ENCODE data around the gene WDFY4.

DNA sequence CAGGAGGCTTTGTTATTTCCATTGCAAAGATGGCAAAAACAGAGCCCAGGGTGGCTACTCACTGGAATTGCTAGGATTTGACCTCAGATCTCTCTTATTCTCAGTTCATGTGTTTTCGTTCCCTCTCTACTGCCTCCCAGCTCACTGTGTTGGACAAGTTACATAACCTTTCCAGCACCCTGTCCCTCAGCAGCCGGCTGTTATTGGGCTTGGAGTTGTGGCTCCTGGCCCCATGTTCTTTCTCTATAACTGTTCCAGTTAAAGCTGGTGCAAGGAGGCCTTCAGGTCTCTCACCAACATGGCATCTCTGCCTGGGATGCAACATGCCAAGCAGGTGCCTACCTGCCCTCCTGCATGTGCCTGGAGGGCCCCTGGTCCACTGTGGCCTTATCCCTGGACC is 198.2 kb downstream of the WDFY4 start:
- no peak for TF ChIP-seq POLR2A (IDR thresholded peaks at IDR 0.05)
- TF ChIP-seq, protein P1, sequence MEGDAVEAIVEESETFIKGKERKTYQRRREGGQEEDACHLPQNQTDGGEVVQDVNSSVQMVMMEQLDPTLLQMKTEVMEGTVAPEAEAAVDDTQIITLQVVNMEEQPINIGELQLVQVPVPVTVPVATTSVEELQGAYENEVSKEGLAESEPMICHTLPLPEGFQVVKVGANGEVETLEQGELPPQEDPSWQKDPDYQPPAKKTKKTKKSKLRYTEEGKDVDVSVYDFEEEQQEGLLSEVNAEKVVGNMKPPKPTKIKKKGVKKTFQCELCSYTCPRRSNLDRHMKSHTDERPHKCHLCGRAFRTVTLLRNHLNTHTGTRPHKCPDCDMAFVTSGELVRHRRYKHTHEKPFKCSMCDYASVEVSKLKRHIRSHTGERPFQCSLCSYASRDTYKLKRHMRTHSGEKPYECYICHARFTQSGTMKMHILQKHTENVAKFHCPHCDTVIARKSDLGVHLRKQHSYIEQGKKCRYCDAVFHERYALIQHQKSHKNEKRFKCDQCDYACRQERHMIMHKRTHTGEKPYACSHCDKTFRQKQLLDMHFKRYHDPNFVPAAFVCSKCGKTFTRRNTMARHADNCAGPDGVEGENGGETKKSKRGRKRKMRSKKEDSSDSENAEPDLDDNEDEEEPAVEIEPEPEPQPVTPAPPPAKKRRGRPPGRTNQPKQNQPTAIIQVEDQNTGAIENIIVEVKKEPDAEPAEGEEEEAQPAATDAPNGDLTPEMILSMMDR (IDR thresholded peaks at IDR 0.05) = no peak
